ENCODE measurements around the gene GALNT16. TPM values are rescaled to one million over a fixed set of nuclear protein-coding genes. Genes with fewer than 3 reads are reported as not detected.
"Not testable (repeated sequence)": the region's sequence is repeated elsewhere in the genome, so short reads cannot be mapped to it uniquely, and the experiment has no call there.

Gene GALNT16
- 1.00 TPM for total RNA-seq

GRCh38 chr14:69259527-69260189 lies at the start of gene GALNT16:
GALNT16 (plus strand) TSS chr14:69260158; CDS start chr14:69260291, 133 bp downstream.
- ATAC-seq: no peak

GRCh38 chr14:69214393-69214792 lies 45.6 kb upstream of the GALNT16 start:
- no peak for ATAC-seq

- not testable (repeated sequence) for ATAC-seq
These were observed 42.3 kb upstream of the GALNT16 start for GRCh38 chr14:69217663-69218062.

- no peak for ATAC-seq
These were observed 35.0 kb upstream of the GALNT16 start for GRCh38 chr14:69224946-69225345.

- no peak for ATAC-seq
These were observed 33.8 kb upstream of the GALNT16 start for GRCh38 chr14:69226178-69226577.

- ATAC-seq: no peak
These were observed 33.2 kb upstream of the GALNT16 start for GRCh38 chr14:69226736-69227135.

- no peak for ATAC-seq
These were observed 28.5 kb upstream of the GALNT16 start for GRCh38 chr14:69231486-69231885.

- no peak for ATAC-seq
These were observed 27.6 kb upstream of the GALNT16 start for GRCh38 chr14:69232388-69232787.

- ATAC-seq: no peak
These were observed 25.9 kb upstream of the GALNT16 start for GRCh38 chr14:69234106-69234505.

GRCh38 chr14:69235708-69236107 lies 24.2 kb upstream of the GALNT16 start:
- no peak for ATAC-seq

GRCh38 chr14:69237142-69237541 lies 22.8 kb upstream of the GALNT16 start:
- ATAC-seq: no peak

- no peak for ATAC-seq
These were observed 22.4 kb upstream of the GALNT16 start for GRCh38 chr14:69237584-69237983.

- no peak for ATAC-seq
These were observed 21.1 kb upstream of the GALNT16 start for GRCh38 chr14:69238883-69239282.

GRCh38 chr14:69240527-69241173 lies 19.3 kb upstream of the GALNT16 start:
- no peak for ATAC-seq

- no peak for ATAC-seq
These were observed 18.4 kb upstream of the GALNT16 start for GRCh38 chr14:69241577-69241976.

- ATAC-seq: peak; percentile 70
These were observed 17.4 kb upstream of the GALNT16 start for GRCh38 chr14:69242311-69243224.

- no peak for ATAC-seq
These were observed 15.0 kb upstream of the GALNT16 start for GRCh38 chr14:69244946-69245345.

GRCh38 chr14:69246331-69246730 lies 13.6 kb upstream of the GALNT16 start:
- ATAC-seq: no peak

GRCh38 chr14:69247676-69248440 lies 12.1 kb upstream of the GALNT16 start:
- no peak for ATAC-seq

GRCh38 chr14:69249603-69250002 lies 10.4 kb upstream of the GALNT16 start:
- no peak for ATAC-seq

GRCh38 chr14:69252851-69253250 lies 7.1 kb upstream of the GALNT16 start:
- no peak for ATAC-seq

GRCh38 chr14:69259168-69259526 lies 811 bp upstream of the GALNT16 start:
- ATAC-seq: no peak

Measured in esophagus mucosa (tissue), 1 donor.